Stimulated activated CD8-positive, alpha-beta memory T cell treated with anti-CD3 and anti-CD28 coated beads, Interleukin-2, amount 100 ng/mL, for 1 hour (primary cell): ENCODE measurements around the gene FOXO6.
"Not testable (repeated sequence)": the region's sequence is repeated elsewhere in the genome, so short reads cannot be mapped to it uniquely, and the experiment has no call there.

Source experiments
- DNase-seq, 2 donors: peaks; one replicate each; pipeline ENCODE4 v3.0.0-alpha.2; 2020; ENCODE audit warnings: low read depth in 2 of 2

The FOXO6 gene

DNA sequence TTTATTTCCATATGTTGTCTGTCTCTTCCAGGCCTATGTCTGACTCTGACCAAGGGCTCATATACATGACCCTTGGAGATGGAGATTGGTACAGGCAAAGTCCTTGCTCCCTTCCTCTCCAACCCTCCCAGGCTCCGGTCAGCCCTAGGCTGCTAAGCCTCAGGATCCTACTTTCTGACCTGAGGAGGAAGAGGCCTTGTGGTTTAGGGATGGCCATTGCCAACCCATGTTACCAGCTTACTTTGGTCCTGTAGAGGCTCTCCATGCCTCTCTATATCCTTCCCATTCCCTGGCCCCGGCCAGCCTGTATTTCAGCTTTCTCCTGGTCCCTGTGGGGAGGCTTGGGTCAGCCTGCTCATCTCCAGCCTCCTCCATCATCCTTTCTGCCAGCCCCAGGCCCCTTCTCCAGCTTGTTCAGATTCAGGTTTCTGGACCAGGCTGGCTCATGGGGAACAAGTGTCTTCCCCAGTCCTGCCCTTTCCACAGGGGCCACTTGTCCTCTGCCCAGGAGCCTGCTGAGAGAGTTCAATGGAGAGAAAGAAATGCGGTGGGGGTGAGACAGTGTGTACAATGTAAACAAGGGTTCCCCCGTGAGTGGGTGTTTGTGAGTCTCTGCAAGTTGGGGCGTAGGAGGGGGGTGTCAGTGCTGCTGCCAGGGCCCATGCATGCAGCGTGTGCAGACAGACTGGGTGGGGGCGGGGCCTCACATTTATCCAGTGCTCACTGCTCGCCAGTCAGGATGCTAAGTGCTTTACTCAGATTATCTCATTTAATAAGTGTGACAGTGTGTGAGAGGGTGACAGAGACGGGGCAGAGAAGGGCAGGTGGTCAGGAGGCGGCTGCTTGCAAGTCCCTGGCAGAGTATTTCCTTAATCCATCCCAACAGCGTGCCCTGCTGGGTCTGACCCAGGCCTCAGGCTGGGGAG lies 31.3 kb upstream of the FOXO6 start:
- DNase-seq, result no peak

DNA sequence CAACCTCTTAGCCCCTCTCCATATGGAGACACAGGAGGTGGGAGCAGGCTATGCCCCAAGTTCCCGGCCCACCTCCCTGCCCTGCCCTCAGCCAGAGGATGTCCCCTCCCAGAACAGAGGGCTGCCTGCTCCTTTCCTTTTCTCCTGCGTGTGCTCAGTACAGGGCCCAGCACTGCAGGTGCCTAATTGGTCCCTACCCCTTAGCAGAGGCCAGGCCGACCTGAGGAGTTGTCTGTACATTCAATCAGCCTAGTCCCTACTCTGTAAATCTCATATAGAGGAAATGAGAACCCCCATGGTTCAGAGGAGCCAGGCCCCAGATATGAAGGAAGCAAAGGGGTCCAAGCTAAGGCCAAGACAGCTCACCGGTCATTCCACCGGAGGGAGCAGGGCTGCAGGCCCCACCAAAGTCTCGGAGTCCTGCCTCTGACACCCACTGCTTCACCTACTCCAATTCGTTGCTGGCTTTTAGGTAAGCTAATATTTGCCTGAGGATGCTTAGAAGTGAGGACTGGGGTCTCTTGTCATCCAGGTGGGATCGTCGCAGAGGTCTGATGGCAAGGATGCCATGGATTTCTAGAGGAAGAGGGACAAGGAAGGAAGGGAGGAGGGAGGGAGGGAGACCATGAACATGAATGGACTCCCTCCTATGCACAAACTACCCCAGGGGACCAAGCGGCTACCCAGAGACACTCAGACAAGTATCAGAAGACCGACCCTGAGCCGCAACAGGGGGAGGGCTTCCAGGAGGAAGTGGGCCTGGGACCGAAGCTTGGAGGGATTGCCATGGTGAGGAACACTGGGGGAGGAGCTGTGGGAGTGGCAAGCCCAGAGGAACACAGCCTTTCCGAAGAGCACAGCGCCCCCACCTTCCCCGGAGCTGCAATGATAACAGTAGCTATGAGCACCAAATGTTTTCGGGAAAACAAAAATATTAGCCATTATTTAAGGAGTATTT lies 30.4 kb upstream of the FOXO6 start:
- no peak for DNase-seq

DNA sequence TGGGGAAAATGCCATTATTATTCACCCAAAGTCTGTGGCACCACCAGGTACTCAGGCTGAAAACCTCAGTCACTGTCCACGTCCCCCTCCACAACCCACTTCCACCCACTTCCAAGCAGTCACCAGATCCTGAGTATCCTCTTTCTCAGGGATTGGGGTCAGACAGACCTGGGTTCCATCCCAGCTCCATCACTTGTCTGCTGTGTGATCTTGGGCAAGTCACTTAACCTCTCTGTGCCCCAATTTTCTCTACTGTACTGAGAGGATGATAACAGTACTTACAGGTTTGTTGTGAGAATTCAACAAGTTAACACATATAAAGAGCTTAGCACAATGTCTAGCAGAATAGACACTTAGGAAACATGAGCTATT lies 29.7 kb upstream of the FOXO6 start:
- no peak for DNase-seq

DNA sequence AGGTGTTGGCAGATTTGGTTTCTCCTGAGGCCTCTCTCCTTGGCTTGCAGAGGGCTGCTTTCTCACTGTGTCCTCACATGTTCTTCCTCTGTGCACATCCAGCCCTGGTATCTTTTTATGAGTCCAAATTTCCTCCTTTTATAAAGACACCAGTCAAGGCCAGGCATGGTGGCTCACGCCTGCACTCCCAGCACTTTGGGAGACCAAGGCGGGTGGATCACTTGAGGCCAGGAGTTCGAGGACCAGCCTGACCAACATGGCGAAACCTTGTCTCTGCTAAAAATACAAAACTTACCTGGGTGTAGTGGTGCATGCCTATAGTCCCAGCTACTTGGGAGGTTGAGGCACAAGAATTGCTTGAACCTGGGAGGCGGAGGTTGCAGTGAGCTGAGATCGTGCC lies 29.1 kb upstream of the FOXO6 start:
- not testable (repeated sequence) for DNase-seq

DNA sequence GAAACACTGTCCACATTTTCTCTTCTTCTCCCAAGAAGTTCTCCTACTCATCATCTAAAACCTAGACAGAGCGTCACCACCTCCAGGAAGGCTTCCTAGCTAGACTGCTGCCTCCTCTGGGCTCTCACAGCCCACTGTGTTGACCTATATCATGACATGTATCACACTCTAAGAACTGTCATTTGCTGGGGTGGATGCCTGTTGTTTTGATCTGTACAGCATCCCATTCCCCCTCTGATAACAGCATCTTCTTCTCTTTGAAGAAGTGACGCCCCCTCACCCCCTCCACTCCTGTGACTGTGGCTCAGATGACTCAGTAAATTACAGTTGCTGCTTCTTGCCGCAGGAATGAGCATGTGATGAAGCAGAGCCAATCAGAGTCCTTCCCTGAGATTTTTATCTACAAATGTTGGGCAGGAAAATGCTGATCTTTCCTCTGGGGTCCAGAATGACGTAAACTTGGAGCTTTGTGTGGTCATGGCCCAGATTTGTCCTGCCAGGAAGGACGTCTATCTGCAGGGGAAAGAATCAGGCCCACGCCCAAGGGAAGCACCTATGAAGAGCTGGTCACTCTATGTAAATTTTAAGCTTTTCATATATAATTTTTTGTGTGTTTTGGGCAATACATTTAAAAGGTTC lies 28.0 kb upstream of the FOXO6 start:
- DNase-seq, result no peak

DNA sequence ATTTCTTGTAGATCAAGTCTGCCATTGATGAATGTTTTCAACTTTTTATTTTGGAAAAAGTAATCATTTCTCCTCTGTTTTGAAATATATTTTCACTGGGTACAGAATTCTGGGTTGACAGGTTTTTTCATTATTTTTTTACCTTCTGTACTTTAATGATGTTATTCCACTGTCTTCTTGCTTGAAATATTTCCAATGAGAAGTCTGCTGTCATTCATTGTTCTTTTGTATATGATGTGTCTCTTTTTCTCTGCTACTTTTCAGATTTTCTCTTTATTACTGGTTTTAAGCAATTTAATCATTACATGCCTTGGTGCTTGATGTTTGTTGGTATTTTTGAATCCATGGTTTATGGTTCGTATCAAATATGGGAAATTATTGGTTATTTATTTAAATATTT lies 22.4 kb upstream of the FOXO6 start:
- DNase-seq, result no peak

DNA sequence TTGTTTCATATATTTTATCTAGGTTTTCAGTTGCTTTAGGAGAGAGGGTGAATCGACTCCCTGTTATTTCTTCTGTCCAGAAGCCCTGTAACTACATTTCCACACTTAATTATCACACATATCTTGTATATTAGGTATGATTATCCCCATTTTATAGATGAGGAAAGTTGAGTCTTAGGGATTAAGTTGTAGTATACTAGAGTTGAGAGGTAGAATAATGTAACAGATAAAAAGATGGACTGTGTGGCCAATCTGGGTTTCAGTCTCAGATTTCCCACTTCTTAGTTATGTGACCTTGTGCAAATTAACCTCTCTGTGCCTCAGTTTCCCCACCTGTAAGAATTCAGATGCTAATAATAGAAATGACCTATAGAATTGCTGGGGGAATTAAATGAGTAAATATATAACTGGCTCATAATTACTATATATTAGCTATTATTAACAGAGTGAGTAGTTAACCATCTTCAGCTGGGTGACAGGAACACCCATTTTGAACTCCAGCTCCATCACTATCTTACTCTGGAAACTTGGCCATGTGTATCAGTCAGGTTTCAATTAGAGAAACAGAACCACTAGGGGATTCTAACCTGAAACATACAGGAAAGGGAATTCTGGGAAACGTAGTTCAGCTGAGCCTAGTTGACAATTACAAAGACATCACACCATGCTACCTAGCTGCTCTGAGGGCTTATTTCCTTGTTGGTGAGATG lies 20.4 kb upstream of the FOXO6 start:
- no peak for DNase-seq

DNA sequence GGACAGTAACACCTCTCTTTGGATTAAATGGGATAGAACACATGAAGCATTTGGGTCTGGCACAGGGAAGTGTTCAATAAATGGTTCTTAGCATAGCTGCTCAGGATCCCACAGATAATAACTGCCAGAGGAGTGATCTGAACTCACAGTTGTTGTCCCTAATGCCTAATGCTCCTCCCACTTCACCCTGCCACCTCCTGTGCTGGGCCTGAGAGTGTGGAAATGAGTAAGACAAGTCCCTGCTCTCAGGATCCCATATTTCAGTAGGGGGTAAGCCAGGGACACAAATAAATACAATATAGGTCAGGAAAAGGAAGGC lies 19.9 kb upstream of the FOXO6 start:
- no peak for DNase-seq

DNA sequence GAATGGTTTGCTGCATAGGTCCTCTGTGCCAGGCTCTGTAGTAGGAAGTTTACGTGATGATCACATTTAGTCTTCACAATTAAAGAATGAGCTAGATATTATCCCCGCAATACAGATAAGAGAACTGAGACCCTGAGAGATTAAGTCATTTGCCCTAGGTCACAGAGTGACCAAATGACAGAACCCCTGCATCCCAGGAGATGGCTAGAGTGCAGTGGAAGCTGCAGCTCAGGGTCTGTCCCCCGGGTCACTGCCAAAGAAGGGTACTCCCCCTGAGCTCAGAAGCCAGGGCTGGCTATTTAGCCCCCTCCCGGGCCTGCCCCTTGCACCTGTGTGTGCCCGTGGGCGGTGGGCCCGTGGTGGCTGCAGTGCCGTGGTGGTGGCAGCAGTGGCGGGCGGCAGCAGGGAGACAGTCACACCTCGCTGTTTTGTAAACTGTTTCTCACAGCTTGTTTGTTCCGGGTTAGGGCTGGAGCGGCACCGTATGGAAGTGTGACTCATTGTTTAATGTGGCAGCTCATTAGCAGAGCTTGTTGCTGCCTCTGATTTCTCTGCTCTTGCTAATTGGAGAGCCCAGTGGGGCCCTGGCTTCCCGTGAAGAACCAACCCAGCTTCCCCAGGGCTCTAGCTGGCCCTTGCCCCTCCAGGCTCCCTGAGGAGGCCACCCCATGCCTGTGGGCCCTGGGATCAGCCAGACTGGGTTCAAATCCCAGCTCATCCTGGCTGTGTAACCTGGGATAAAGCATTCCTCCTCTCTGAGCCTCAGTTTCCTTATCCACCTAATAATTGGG lies 19.3 kb upstream of the FOXO6 start:
- no peak for DNase-seq

DNA sequence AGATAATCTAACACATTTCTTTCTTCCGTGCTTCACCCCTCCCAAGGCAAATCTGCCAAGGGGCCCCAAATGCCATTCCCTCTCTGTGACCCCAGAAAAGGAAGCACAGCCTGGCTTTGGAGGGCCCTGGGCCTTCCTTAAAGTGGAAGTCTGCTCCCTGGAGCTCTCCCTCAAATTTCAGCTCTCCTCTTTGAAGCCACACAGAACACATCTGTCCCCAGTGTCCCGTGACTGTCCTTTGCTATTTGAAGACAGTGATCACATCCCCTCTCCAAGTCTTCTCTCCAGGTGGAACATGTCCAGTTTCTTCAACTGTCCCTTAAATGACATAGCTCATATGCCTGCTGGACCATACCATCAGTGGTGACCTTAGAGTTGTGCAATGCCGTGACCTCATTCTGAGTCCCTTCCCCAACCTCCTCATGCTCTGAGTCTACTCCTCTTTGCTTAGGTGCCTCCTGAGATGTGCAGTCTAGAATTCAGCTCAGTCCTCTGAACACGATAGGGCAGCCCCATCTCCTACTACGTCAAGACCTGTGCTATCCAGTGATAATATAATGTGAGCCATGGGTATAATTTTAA lies 18.4 kb upstream of the FOXO6 start:
- no peak for DNase-seq

DNA sequence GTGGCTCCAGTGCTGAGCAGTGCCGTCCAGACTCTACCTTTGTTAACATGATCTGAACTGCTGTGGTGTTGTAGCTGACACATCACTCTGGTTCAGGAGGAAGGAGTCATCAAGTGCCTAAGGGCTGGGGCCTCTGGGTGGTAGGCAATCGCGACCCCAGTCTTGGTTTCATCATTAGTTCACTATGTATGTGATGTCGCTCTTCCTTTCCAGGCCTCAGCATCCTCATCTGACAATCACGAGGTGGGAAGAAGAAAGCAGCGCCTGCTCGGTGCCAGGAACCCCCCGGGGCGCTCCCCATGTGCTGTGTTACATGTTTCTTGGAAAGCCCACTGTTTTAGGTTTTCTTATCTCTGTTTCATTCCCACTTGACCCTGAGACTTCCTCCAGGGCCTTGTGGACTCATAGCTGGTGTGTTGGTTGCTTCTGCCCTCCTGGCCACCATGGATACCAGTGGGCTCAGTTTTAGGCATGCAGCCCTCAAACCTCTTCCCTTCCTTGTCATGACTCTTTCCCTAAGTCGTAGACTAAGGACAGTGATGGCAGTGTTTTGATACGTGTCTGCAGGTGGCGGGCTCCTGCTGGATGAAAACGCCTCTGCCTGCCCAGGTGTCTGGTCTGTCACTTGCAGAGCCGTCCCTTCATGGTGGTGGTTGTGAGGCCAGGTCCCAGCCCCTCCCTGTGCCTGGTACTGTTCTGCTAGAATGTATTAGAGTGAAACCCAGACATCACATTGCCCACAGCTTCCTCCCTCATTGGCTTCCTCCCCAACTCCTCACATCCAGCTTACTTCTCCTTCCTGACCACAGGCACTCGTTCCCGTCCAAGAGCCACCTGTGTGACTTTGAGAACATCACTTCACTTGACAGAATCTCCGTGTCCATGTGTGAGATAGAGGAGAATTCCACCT lies 17.2 kb upstream of the FOXO6 start:
- no peak for DNase-seq

DNA sequence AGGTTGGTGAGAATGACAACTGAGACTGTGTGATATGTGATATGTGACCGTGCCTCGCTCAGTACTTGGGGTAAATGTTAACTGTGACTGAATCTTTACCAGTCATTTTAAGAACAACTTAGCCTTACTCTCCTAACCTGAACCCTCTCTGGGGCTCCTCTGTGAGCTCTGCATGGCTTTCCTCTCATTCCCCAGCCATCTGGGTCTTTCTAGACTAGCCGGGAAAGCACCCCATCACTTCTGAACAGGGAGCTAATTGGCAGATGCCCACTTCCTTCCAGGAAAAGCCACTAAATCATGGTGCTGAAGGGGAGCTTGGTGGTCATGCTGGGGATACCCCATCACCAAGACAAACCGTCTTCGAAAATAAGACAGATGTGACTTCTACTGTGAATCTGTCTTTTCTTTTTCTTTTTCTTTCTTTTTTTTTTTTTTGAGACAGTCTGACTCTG lies 16.5 kb upstream of the FOXO6 start:
- DNase-seq, result no peak

DNA sequence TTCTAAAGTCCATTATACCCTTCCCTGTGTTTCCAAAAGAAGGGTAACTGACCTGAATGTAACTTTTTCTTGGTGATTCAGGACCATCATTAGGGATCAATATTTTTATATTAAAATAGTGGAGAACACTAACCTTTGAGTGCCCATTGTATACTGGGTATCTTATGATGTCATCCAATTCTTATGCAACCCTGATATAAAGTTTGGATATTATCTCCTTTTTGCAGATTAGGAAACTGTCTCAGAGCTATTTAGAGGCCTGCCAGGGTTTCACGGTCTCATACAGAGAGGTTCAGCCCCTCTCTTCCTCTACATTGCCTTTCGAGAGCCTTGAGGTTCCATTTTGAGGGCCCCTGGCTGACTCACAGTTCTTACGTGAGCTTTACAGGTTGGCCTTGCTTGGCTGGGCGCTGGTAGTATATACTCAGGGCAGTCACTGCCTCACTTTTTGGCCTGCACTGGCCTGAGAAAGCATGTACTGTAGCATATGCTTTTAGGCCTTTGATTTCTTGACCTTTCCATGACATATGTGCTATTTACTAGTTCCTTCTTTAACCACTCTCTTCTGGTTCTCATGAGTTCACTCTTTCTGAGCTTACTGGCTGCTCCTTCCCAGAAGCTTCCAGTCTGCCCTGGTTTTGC lies 15.7 kb upstream of the FOXO6 start:
- no peak for DNase-seq

DNA sequence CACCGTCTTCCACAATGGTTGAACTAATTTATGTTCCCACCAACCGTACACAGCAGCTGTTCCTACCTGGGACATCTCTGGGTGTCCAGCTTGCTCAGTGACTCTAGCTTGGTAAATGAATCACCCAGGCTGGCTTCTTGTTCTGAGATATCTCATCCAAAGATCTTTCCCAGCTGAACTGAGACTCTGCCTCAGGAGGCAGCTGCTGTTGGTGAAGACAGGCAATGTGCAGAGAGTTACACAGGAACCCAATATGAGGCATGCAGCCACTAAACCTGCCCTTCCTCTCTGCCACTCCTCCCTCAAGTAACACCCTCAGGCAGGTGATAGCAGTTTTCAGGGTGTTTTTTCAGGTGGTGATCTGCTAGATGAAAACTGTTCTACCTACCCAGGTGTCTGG lies 14.0 kb upstream of the FOXO6 start:
- DNase-seq, result no peak

DNA sequence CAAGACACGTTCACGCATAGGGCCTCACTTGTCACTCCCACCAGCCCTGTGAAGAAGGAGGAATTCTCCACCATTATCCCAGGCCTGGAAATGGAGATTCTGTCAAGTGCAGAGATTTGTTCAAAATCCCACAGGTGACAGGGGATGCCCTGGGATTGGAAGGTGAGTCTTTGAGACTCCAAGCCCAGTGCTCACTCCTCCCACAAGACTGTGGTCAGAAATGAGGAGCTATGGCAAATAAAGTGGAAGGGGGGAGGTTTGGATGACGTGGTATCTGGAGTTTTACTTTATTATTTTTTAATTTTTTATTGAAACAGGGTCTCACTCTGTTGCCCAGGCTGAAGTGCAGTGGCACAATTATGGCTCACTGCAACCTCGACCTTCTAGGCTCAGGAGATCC lies 12.8 kb upstream of the FOXO6 start:
- DNase-seq, result no peak

DNA sequence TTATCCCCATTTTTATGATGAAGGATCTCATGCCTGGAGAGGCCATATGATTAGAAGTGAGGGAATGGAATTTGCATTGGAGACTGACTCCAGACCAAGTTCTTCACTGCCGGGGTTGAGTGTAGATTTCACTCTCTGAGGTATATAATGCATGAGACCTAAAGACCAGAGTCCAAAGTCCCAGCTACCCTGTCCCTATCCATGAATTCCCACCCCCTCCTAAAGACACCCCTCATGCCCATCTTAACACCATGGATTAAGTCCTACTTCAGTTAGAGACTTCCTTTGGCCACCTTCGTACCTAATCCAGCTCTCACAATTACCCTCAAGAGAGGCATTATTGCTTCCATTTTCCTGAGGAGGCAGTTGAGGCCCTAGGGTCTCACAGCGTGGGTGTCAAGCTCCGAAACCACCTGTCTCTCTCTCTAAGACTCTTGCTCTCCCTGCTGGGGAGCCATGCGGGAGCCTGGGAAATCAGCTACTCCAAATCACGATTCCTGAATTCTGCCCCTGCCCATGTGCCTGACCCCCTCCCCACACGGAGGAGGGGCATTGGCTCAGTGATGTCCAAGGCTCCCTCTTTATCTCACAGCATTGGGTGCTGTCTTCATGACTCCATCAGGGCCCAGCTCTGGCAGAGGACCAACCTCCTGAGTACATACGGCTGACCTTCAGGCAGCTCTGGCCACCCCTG lies 11.7 kb upstream of the FOXO6 start:
- DNase-seq, result no peak

DNA sequence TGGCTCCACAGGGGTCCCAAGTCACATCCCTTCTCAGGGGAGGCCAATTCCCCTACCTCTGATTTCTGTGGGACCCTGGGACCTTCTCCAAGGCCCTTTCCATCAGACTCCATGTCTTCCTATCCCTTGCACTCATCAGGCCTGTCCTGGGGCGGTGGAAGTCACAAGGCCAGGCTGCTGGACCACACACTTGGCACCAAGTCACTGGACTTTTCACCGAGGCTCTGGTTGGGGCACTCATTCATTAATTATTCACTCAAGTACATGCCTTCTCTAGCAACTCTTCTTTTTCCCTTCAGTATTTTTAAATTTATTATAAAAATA lies 11.2 kb upstream of the FOXO6 start:
- no peak for DNase-seq
